Liver (tissue), 9 donors: Measurements from ENCODE around the gene ADAT2. TPM values are rescaled to one million over a fixed set of nuclear protein-coding genes. Genes with fewer than 3 reads are reported as not detected.

Experiments used
- DNase-seq: peaks from one replicate; pipeline ENCODE4 v3.0.0-alpha.2; 2017; ENCODE audit warnings: low spot score
- H3K27ac ChIP-seq, 2 donors: one replicate each; pipeline ENCODE4 v1.7.0; 2013; ENCODE audit warnings: inconsistent platforms in 2 of 2, low read length in 2 of 2, control low read depth in 1 of 2, low read depth in 1 of 2, mild to moderate bottlenecking in 1 of 2
- H3K27me3 ChIP-seq, 4 donors: one replicate each; pipeline versions ENCODE4 v1.6.1 to v1.7.0; 2013; ENCODE audit warnings: low read length in 3 of 4, inconsistent platforms in 1 of 4, mild to moderate bottlenecking in 1 of 4, moderate library complexity in 1 of 4; ENCODE audit not compliant: control insufficient read depth in 4 of 4, insufficient read depth in 4 of 4
- H3K36me3 ChIP-seq, 4 donors: one replicate each; pipeline versions ENCODE4 v1.6.1 to v1.7.0; 2013; ENCODE audit warnings: low read length in 3 of 4, mild to moderate bottlenecking in 3 of 4, low read depth in 1 of 4, moderate library complexity in 1 of 4; ENCODE audit not compliant: control insufficient read depth in 4 of 4, insufficient read depth in 3 of 4
- H3K4me1 ChIP-seq, 4 donors: one replicate each; pipeline versions ENCODE4 v1.6.1 to v1.7.0; 2013; ENCODE audit warnings: low read length in 3 of 4, mild to moderate bottlenecking in 3 of 4, moderate library complexity in 1 of 4; ENCODE audit not compliant: control insufficient read depth in 4 of 4, insufficient read depth in 4 of 4
- H3K4me3 ChIP-seq, 3 donors: one replicate each; pipeline versions ENCODE4 v1.6.1 to v1.7.0; 2013; ENCODE audit warnings: low read length in 3 of 3, control low read depth in 1 of 3, low read depth in 1 of 3, mild to moderate bottlenecking in 1 of 3
- H3K9ac ChIP-seq, 2 donors: one replicate each; pipeline ENCODE4 v1.7.0; 2013; ENCODE audit warnings: low read length in 2 of 2, mild to moderate bottlenecking in 2 of 2, moderate library complexity in 2 of 2, control low read depth in 1 of 2, low read depth in 1 of 2
- H3K9me3 ChIP-seq, 4 donors: one replicate each; pipeline versions ENCODE4 v1.6.1 to v1.7.0; 2013; ENCODE audit warnings: low read length in 3 of 4; ENCODE audit not compliant: control insufficient read depth in 4 of 4
- ATF3 ChIP-seq: IDR thresholded peaks from 2 replicates; pipeline ENCODE4 v1.6.1; 2016; ENCODE audit warnings: antibody characterized with exemption
- CTCF ChIP-seq: fragments of 150-350 bp; IDR thresholded peaks from 2 replicates; pipeline ENCODE4 v1.5.1; 2017; ENCODE audit warnings: improper control_type of control experiment, low read depth, low read length; ENCODE audit not compliant: missing input control
- FOXA1 ChIP-seq: IDR thresholded peaks from 2 replicates; pipeline ENCODE4 v1.6.1; 2016; ENCODE audit warnings: antibody characterized with exemption
- FOXA2 ChIP-seq: IDR thresholded peaks from 2 replicates; pipeline ENCODE4 v1.6.1; 2016; ENCODE audit warnings: antibody characterized with exemption
- GABPA ChIP-seq, 2 donors: IDR thresholded peaks in 1 of 2; conservative IDR thresholded peaks in 1 of 2; 2 replicates each; pipeline ENCODE4 v1.6.1; 2016; ENCODE audit warnings: antibody characterized with exemption in 2 of 2, mild to moderate bottlenecking in 1 of 2, moderate library complexity in 1 of 2
- HNF4A ChIP-seq, 2 donors: conservative IDR thresholded peaks; 2 replicates each; pipeline ENCODE4 v1.6.1; 2016; ENCODE audit warnings: antibody characterized with exemption in 2 of 2, mild to moderate bottlenecking in 2 of 2
- HNF4G ChIP-seq: IDR thresholded peaks from 2 replicates; pipeline ENCODE4 v1.6.1; 2016; ENCODE audit warnings: antibody characterized with exemption
- JUND ChIP-seq, 2 donors: IDR thresholded peaks; 2 replicates each; pipeline ENCODE4 v1.6.1; 2016; ENCODE audit warnings: antibody characterized with exemption in 2 of 2
- NR2F2 ChIP-seq: IDR thresholded peaks from 2 replicates; pipeline ENCODE4 v1.6.1; 2016; ENCODE audit warnings: antibody characterized with exemption
- RAD21 ChIP-seq, 2 donors: IDR thresholded peaks; 2 replicates each; pipeline ENCODE4 v1.6.1; 2016; ENCODE audit warnings: antibody characterized with exemption in 2 of 2, mild to moderate bottlenecking in 2 of 2
- RXRA ChIP-seq, 2 donors: IDR thresholded peaks; 2 replicates each; pipeline ENCODE4 v1.6.1; 2017 to 2018; ENCODE audit warnings: antibody characterized with exemption in 2 of 2, mild to moderate bottlenecking in 1 of 2
- SP1 ChIP-seq: IDR thresholded peaks from 2 replicates; pipeline ENCODE4 v1.6.1; 2018; ENCODE audit warnings: antibody characterized with exemption, mild to moderate bottlenecking
- TAF1 ChIP-seq: conservative IDR thresholded peaks from 2 replicates; pipeline ENCODE4 v1.6.1; 2016; ENCODE audit warnings: antibody characterized with exemption, mild to moderate bottlenecking
- YY1 ChIP-seq: IDR thresholded peaks from 2 replicates; pipeline ENCODE4 v1.6.1; 2016; ENCODE audit warnings: antibody characterized with exemption, mild to moderate bottlenecking
- WGBS: extraction: QIAGEN DNeasy Blood & Tissue Kit; methylation state at CpG from one replicate; pipeline ENCODE4 v1.1.7; 2013; 5-methylcytosine and 5-hydroxymethylcytosine counted together
- polyA plus RNA-seq, 2 donors: library from polyadenylated mRNA; stranded (reverse) in 1 of 2; unstranded in 1 of 2; fragments of 200-250 nt in 1 of 2; fragments of >200 nt in 1 of 2; fragmentation: Nextera tagmentation in 1 of 2; extraction: Ambion mirVana in 1 of 2; gene quantifications; one replicate each; pipeline versions ENCODE4 v1.2.1 to v1.2.3, GENCODE V29; 2013 to 2015
- total RNA-seq, 2 donors: library from RNA; depleted of rRNA; stranded (reverse); fragments of >200 nt; gene quantifications; one replicate each; pipeline ENCODE4 v1.2.3, GENCODE V29; 2014
- TF ChIP-seq, protein P1 (sequence below): IDR thresholded peaks from 2 replicates; pipeline ENCODE4 v1.6.1; 2016; ENCODE audit warnings: antibody characterized with exemption
- TF ChIP-seq, protein P2 (sequence below): IDR thresholded peaks from 2 replicates; pipeline ENCODE4 v1.6.1; 2016; ENCODE audit warnings: antibody characterized with exemption, mild to moderate bottlenecking
- donor health status: healthy.
- donor health status: healthy.
- donor health status: healthy.
- donor health status: healthy.
- donor health status: healthy.

Gene ADAT2
- total and polyA plus RNA-seq, 4 donors, result 1.4 to 3.7 (median 2.5) TPM

- Histone ChIP-seq H3K27me3 (no peaks in the 10 kb centered on the region), H3K9me3 (no peaks in the 10 kb centered on the region), H3K27ac (no peak overlapping the region), H3K36me3 (peaks cover 2 to 16% (median 7%) of the 10 kb centered on the region in 4 donors), H3K4me1 (peaks cover 0 to under 1% (median 0%) of the 10 kb centered on the region in 4 donors), H3K9ac (no peak overlapping the region), H3K4me3 (no peak overlapping the region)
- DNase-seq, result no peak
- WGBS, result 93% methylated on average over 4 of the region's 4 CpGs
- TF ChIP-seq FOXA2 (no peak), GABPA (IDR thresholded peaks at IDR 0.05 in 1 of 2, conservative IDR thresholded peaks at IDR 0.05 in 1 of 2) (no peak), SP1 (no peak), FOXA1 (no peak), CTCF (no peak), RAD21 (IDR thresholded peaks at IDR 0.05) (no peak), HNF4A (conservative IDR thresholded peaks at IDR 0.05) (no peak), TAF1 (no peak)
- TF ChIP-seq, protein P1, sequence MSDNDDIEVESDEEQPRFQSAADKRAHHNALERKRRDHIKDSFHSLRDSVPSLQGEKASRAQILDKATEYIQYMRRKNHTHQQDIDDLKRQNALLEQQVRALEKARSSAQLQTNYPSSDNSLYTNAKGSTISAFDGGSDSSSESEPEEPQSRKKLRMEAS, result no peak
- TF ChIP-seq, protein P2, sequence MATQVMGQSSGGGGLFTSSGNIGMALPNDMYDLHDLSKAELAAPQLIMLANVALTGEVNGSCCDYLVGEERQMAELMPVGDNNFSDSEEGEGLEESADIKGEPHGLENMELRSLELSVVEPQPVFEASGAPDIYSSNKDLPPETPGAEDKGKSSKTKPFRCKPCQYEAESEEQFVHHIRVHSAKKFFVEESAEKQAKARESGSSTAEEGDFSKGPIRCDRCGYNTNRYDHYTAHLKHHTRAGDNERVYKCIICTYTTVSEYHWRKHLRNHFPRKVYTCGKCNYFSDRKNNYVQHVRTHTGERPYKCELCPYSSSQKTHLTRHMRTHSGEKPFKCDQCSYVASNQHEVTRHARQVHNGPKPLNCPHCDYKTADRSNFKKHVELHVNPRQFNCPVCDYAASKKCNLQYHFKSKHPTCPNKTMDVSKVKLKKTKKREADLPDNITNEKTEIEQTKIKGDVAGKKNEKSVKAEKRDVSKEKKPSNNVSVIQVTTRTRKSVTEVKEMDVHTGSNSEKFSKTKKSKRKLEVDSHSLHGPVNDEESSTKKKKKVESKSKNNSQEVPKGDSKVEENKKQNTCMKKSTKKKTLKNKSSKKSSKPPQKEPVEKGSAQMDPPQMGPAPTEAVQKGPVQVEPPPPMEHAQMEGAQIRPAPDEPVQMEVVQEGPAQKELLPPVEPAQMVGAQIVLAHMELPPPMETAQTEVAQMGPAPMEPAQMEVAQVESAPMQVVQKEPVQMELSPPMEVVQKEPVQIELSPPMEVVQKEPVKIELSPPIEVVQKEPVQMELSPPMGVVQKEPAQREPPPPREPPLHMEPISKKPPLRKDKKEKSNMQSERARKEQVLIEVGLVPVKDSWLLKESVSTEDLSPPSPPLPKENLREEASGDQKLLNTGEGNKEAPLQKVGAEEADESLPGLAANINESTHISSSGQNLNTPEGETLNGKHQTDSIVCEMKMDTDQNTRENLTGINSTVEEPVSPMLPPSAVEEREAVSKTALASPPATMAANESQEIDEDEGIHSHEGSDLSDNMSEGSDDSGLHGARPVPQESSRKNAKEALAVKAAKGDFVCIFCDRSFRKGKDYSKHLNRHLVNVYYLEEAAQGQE, result no peak
Measured at GRCh38 chr6:143498428-143498827, 47.9 kb upstream of the ADAT2 start.

- TF ChIP-seq RAD21 (IDR thresholded peaks at IDR 0.05) (no peak), GABPA (IDR thresholded peaks at IDR 0.05 in 1 of 2, conservative IDR thresholded peaks at IDR 0.05 in 1 of 2) (no peak), HNF4G (no peak), ATF3 (no peak), CTCF (no peak), SP1 (no peak), JUND (IDR thresholded peaks at IDR 0.05) (no peak), FOXA2 (no peak), NR2F2 (no peak), YY1 (no peak), RXRA (IDR thresholded peaks at IDR 0.05) (no peak), FOXA1 (no peak), TAF1 (no peak)
- TF ChIP-seq, protein P1, result no peak
- TF ChIP-seq, protein P2, result no peak
- H3K9me3 ChIP-seq, result no peaks in the 10 kb centered on the region
- H3K27ac ChIP-seq, result no peak overlapping the region
- DNase-seq, result no peak
- H3K9ac ChIP-seq, result no peak overlapping the region
- no peak overlapping the region for H3K4me3 ChIP-seq
- no peaks in the 10 kb centered on the region for H3K27me3 ChIP-seq
- WGBS, result 99% methylated on average over 1 of the region's 1 CpG
- H3K4me1 ChIP-seq, result peaks cover 0 to 6% (median 0%) of the 10 kb centered on the region in 4 donors
- peaks cover 2 to 16% (median 7%) of the 10 kb centered on the region in 4 donors for H3K36me3 ChIP-seq
Measured at GRCh38 chr6:143496974-143497373, 46.5 kb upstream of the ADAT2 start.
